K562 (cell line): ENCODE data around the gene LBHD2. TPM values are rescaled to one million over a fixed set of nuclear protein-coding genes. Genes with fewer than 3 reads are reported as not detected.

Experiments used
- ATF1 ChIP-seq, 2 experiments: fragments of 450-650 bp in 1 of 2; IDR thresholded peaks; 2 replicates each; pipeline ENCODE4 v1.6.1; 2016; ENCODE audit warnings: missing compliant biosample characterization in 1 of 2, missing genetic modification characterization in 1 of 2
- ATF7 ChIP-seq: fragments of 450-650 bp; IDR thresholded peaks from 2 replicates; pipeline ENCODE4 v1.7.1; 2014; ENCODE audit warnings: mild to moderate bottlenecking, moderate library complexity
- BCL6 ChIP-seq: fragments of 250-450 bp; sonication (Bioruptor Pico); IDR thresholded peaks from 2 replicates; pipeline ENCODE4 v1.4.0; 2020
- BHLHE40 ChIP-seq: IDR thresholded peaks from 2 replicates; pipeline ENCODE4 v1.6.1; 2011; ENCODE audit warnings: low read length, improper control_type of control experiment
- CBX3 ChIP-seq, 2 experiments: IDR thresholded peaks; 1 replicate in 1 of 2; 2 replicates in 1 of 2; pipeline ENCODE4 v1.6.1; 2012; ENCODE audit warnings: inconsistent platforms in 2 of 2, low read length in 2 of 2, borderline replicate concordance in 1 of 2, control low read depth in 1 of 2
- DMBX1 ChIP-seq: fragments of 250-450 bp; sonication (Bioruptor Pico); IDR thresholded peaks from 2 replicates; pipeline ENCODE4 v1.8.0; 2022; ENCODE audit warnings: inconsistent platforms, mild to moderate bottlenecking, moderate library complexity, borderline replicate concordance
- ESRRA ChIP-seq: fragments of 450-650 bp; IDR thresholded peaks from 2 replicates; pipeline ENCODE4 v1.6.1; 2014; ENCODE audit warnings: low read depth, mild to moderate bottlenecking, moderate library complexity, borderline replicate concordance
- HMBOX1 ChIP-seq: sonication (generic); IDR thresholded peaks from 2 replicates; pipeline ENCODE4 v1.6.1; 2016
- JUNB ChIP-seq: fragments of 450-650 bp; formaldehyde crosslinking; conservative IDR thresholded peaks from 2 replicates; pipeline ENCODE4 v1.4.0; 2020; ENCODE audit warnings: mild to moderate bottlenecking
- RBM22 ChIP-seq: fragments of 200-400 bp; formaldehyde crosslinking; IDR thresholded peaks from 2 replicates; pipeline ENCODE4 v1.6.1; 2018; ENCODE audit warnings: low read length, low read depth; ENCODE audit not compliant: poor library complexity, severe bottlenecking
- SMAD3 ChIP-seq: fragments of 450-650 bp; formaldehyde crosslinking; conservative IDR thresholded peaks from 2 replicates; pipeline ENCODE4 v1.4.0; 2020; ENCODE audit warnings: mild to moderate bottlenecking
- STAG1 ChIP-seq: sonication (generic); formaldehyde crosslinking; IDR thresholded peaks from 2 replicates; pipeline ENCODE4 v1.5.0; 2020; ENCODE audit warnings: missing genetic modification reagents, borderline replicate concordance
- TAF1 ChIP-seq: IDR thresholded peaks from 2 replicates; pipeline ENCODE4 v1.6.1; 2011; ENCODE audit warnings: mild to moderate bottlenecking, low read length, moderate library complexity; ENCODE audit not compliant: insufficient read depth, control insufficient read depth, severe bottlenecking; ENCODE audit errors: extremely low read depth
- TAL1 ChIP-seq: fragments of 450-650 bp; IDR thresholded peaks from 2 replicates; pipeline ENCODE4 v1.6.1; 2016; ENCODE audit warnings: mild to moderate bottlenecking
- TFE3 ChIP-seq: fragments of 450-650 bp; formaldehyde crosslinking; IDR thresholded peaks from 2 replicates; pipeline ENCODE4 v1.4.0; 2020; ENCODE audit warnings: mild to moderate bottlenecking, mixed read lengths
- ZBTB9 ChIP-seq: fragments of 450-650 bp; formaldehyde crosslinking; IDR thresholded peaks from 2 replicates; pipeline ENCODE4 v1.4.0; 2020; ENCODE audit warnings: mild to moderate bottlenecking, moderate library complexity
- ZNF140 ChIP-seq: fragments of 250-450 bp; sonication (Bioruptor Pico); IDR thresholded peaks from 2 replicates; pipeline ENCODE4 v1.8.0; 2021; ENCODE audit warnings: moderate library complexity, mild to moderate bottlenecking, inconsistent platforms
- ZNF408 ChIP-seq: fragments of 250-450 bp; sonication (Bioruptor Pico); IDR thresholded peaks from 2 replicates; pipeline ENCODE4 v1.4.0; 2020; ENCODE audit warnings: low read depth, mild to moderate bottlenecking, moderate library complexity
- polyA plus RNA-seq, 8 experiments: library from polyadenylated mRNA; depleted of rRNA in 4 of 8; stranded (reverse) in 5 of 8; unstranded in 3 of 8; fragments of >200 nt; fragmentation: Nextera tagmentation in 2 of 8; fragmentation: Illumina TruSeq in 1 of 8; extraction: Ambion mirVana in 2 of 8; extraction: Trizol in 1 of 8; gene quantifications; 2 replicates each; pipeline versions ENCODE4 v1.2.1 to v1.2.3, GENCODE V29; 2011 to 2014; ENCODE audit warnings: inconsistent platforms in 1 of 8, missing spikeins in 1 of 8
- total RNA-seq, 7 experiments: library from RNA; depleted of rRNA in 6 of 7; stranded (reverse); fragments of >200 nt in 6 of 7; fragmentation: Illumina TruSeq in 2 of 7; extraction: Trizol in 2 of 7; gene quantifications; 2 replicates each; pipeline versions ENCODE4 v1.2.1 to v1.2.3, GENCODE V29; 2011 to 2021; ENCODE audit warnings: low replicate concordance in 1 of 7
- TF ChIP-seq, protein P1 (sequence below), 2 experiments: IDR thresholded peaks; 2 replicates each; pipeline ENCODE4 v1.6.1; 2011; ENCODE audit warnings: borderline replicate concordance in 1 of 2, control low read depth in 1 of 2, low read depth in 1 of 2, low read length in 1 of 2, mild to moderate bottlenecking in 1 of 2, mixed read lengths in 1 of 2, moderate library complexity in 1 of 2; ENCODE audit not compliant: insufficient read depth in 1 of 2, insufficient read length in 1 of 2, poor library complexity in 1 of 2, severe bottlenecking in 1 of 2; ENCODE audit errors: extremely low read depth in 1 of 2
- TF ChIP-seq, protein P2 (sequence below): fragments of 450-650 bp; formaldehyde crosslinking; IDR thresholded peaks from 2 replicates; pipeline ENCODE4 v1.4.0; 2022; ENCODE audit warnings: missing genetic modification characterization
- TF ChIP-seq, protein P3 (sequence below): fragments of 450-650 bp; formaldehyde crosslinking; IDR thresholded peaks from 2 replicates; pipeline ENCODE4 v1.4.0; 2020; ENCODE audit warnings: mild to moderate bottlenecking, moderate library complexity

Gene LBHD2
- total and polyA plus RNA-seq, 9 of the 15 experiments (the other 6 are each of a cell fraction or from before 2014, with no cell fraction given) = not detected

- TF ChIP-seq SMAD3 (CRISPR knock-in tag) (no peak), ATF1 (CRISPR knock-in tag; IDR thresholded peaks at IDR 0.05) (no peak), ATF1 (tag; IDR thresholded peaks at IDR 0.05) (no peak), BCL6 (CRISPR knock-in tag) (no peak), ESRRA (no peak), ZBTB9 (CRISPR knock-in tag) (no peak), JUNB (no peak), RBM22 (no peak), TFE3 (CRISPR knock-in tag) (no peak), ATF7 (no peak), CBX3 (IDR thresholded peaks at IDR 0.05; ENCODE audit: borderline replicate concordance in 1 of 2, low read length in 2 of 2) (no peak), BHLHE40 (peak; percentile 67), TAF1 (no peak), STAG1 (CRISPR knock-in tag) (no peak), ZNF140 (CRISPR knock-in tag) (no peak), HMBOX1 (no peak), DMBX1 (CRISPR knock-in tag) (peak; percentile 72; the same call in 1 of the 2 replicates), ZNF408 (CRISPR knock-in tag) (no peak), TAL1 (no peak)
- TF ChIP-seq, protein P1, sequence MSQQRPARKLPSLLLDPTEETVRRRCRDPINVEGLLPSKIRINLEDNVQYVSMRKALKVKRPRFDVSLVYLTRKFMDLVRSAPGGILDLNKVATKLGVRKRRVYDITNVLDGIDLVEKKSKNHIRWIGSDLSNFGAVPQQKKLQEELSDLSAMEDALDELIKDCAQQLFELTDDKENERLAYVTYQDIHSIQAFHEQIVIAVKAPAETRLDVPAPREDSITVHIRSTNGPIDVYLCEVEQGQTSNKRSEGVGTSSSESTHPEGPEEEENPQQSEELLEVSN (IDR thresholded peaks at IDR 0.05; ENCODE audit: borderline replicate concordance in 1 of 2, extremely low read depth in 1 of 2, insufficient read depth in 1 of 2, insufficient read length in 1 of 2, low read depth in 1 of 2, low read length in 1 of 2, poor library complexity in 1 of 2, severe bottlenecking in 1 of 2) = peak; percentile 56 to 77
- TF ChIP-seq, protein P2, sequence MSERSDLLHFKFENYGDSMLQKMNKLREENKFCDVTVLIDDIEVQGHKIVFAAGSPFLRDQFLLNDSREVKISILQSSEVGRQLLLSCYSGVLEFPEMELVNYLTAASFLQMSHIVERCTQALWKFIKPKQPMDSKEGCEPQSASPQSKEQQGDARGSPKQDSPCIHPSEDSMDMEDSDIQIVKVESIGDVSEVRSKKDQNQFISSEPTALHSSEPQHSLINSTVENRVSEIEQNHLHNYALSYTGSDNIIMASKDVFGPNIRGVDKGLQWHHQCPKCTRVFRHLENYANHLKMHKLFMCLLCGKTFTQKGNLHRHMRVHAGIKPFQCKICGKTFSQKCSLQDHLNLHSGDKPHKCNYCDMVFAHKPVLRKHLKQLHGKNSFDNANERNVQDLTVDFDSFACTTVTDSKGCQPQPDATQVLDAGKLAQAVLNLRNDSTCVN (CRISPR knock-in tag) = no peak
- TF ChIP-seq, protein P3, sequence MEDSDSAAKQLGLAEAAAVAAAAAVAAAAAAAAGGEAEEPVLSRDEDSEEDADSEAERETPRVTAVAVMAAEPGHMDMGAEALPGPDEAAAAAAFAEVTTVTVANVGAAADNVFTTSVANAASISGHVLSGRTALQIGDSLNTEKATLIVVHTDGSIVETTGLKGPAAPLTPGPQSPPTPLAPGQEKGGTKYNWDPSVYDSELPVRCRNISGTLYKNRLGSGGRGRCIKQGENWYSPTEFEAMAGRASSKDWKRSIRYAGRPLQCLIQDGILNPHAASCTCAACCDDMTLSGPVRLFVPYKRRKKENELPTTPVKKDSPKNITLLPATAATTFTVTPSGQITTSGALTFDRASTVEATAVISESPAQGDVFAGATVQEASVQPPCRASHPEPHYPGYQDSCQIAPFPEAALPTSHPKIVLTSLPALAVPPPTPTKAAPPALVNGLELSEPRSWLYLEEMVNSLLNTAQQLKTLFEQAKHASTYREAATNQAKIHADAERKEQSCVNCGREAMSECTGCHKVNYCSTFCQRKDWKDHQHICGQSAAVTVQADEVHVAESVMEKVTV = no peak
Measured at GRCh38 chr14:103116636-103117035, 32.6 kb downstream of the LBHD2 start (continued).
